ENCODE data around the gene FNIP1.

GRCh38 chr5:131719564-131719963 is 77.3 kb downstream of the FNIP1 start:
- TF ChIP-seq, protein P1, sequence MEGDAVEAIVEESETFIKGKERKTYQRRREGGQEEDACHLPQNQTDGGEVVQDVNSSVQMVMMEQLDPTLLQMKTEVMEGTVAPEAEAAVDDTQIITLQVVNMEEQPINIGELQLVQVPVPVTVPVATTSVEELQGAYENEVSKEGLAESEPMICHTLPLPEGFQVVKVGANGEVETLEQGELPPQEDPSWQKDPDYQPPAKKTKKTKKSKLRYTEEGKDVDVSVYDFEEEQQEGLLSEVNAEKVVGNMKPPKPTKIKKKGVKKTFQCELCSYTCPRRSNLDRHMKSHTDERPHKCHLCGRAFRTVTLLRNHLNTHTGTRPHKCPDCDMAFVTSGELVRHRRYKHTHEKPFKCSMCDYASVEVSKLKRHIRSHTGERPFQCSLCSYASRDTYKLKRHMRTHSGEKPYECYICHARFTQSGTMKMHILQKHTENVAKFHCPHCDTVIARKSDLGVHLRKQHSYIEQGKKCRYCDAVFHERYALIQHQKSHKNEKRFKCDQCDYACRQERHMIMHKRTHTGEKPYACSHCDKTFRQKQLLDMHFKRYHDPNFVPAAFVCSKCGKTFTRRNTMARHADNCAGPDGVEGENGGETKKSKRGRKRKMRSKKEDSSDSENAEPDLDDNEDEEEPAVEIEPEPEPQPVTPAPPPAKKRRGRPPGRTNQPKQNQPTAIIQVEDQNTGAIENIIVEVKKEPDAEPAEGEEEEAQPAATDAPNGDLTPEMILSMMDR (IDR thresholded peaks at IDR 0.05 in 2 of 3, conservative IDR thresholded peaks at IDR 0.05 in 1 of 3; ENCODE audit: borderline replicate concordance in 1 of 3, insufficient read depth in 1 of 3, low read depth in 2 of 3, low read length in 2 of 3) = no peak
- TF ChIP-seq ATF3 (IDR thresholded peaks at IDR 0.05) (no peak), SIN3A (IDR thresholded peaks at IDR 0.05; ENCODE audit: low read depth) (no peak), RAD21 (IDR thresholded peaks at IDR 0.05; ENCODE audit: low read depth) (no peak), MAX (IDR thresholded peaks at IDR 0.05) (no peak), EZH2 (IDR thresholded peaks at IDR 0.05) (no peak), SRF (IDR thresholded peaks at IDR 0.05; ENCODE audit: low read depth) (no peak), EZH2phosphoT487 (IDR thresholded peaks at IDR 0.05; ENCODE audit: borderline replicate concordance) (no peak), ZBTB33 (IDR thresholded peaks at IDR 0.05; ENCODE audit: extremely low read depth, insufficient replicate concordance, low read length) (no peak), POLR2A (IDR thresholded peaks at IDR 0.05; ENCODE audit: borderline replicate concordance, extremely low read depth, insufficient read depth, insufficient read length) (no peak), YY1 (IDR thresholded peaks at IDR 0.05; ENCODE audit: extremely low read depth, insufficient replicate concordance, low read depth, low read length) (no peak), EGR1 (IDR thresholded peaks at IDR 0.05; ENCODE audit: low read depth) (no peak)

All from HCT116 (cell line).